T-helper 2 cell treated with Interferon-gamma antibody and Interleukin-4, amounts not matched to agents 5 μg/mL and 100 μg/mL, for 36 hours (primary cell): ENCODE data around the gene BPIFA3.

Source experiments
- DNase-seq: peaks from one replicate; pipeline ENCODE4 v3.0.0; 2021; ENCODE audit warnings: low spot score
- H3K27ac Mint-ChIP-seq: one replicate; pipeline ENCODE4 v1.8.0; 2021; ENCODE audit warnings: mild to moderate bottlenecking, mixed read lengths
- H3K27me3 Mint-ChIP-seq: one replicate; pipeline ENCODE4 v1.8.0; 2021; ENCODE audit warnings: low read depth, mixed read lengths
- H3K36me3 Mint-ChIP-seq: one replicate; pipeline ENCODE4 v1.8.0; 2021; ENCODE audit warnings: low read depth, mixed read lengths
- H3K4me1 Mint-ChIP-seq: one replicate; pipeline ENCODE4 v1.8.0; 2021; ENCODE audit warnings: low read depth, mixed read lengths
- H3K4me3 Mint-ChIP-seq: one replicate; pipeline ENCODE4 v1.8.0; 2022; ENCODE audit warnings: mild to moderate bottlenecking, moderate library complexity, mixed read lengths
- H3K9me3 Mint-ChIP-seq: one replicate; pipeline ENCODE4 v1.8.0; 2021; ENCODE audit warnings: mixed read lengths

The BPIFA3 gene

GRCh38 chr20:33234050-33234449 is 16.9 kb downstream of the BPIFA3 start:
- H3K9me3 Mint-ChIP-seq = no peaks in the 10 kb centered on the region
- peaks cover 5% of the 10 kb centered on the region for H3K4me1 Mint-ChIP-seq
- H3K27me3 Mint-ChIP-seq = no peaks in the 10 kb centered on the region
- H3K36me3 Mint-ChIP-seq = no peaks in the 10 kb centered on the region
- H3K4me3 Mint-ChIP-seq = no peak overlapping the region
- DNase-seq = no peak
- H3K27ac Mint-ChIP-seq = no peak overlapping the region

- Mint-ChIP-seq H3K27me3 (no peaks in the 10 kb centered on the region), H3K4me1 (no peaks in the 10 kb centered on the region), H3K36me3 (no peaks in the 10 kb centered on the region), H3K27ac (no peak within 1 kb of the TSS), H3K4me3 (no peak within 1 kb of the TSS), H3K9me3 (no peaks in the 10 kb centered on the region)
- DNase-seq = no peak
Measured at GRCh38 chr20:33235696-33236095, 18.5 kb downstream of the BPIFA3 start, which contains the start of gene BPIFA1. Gene BPIFA1 (plus strand): TSS chr20:33235996. CDS start chr20:33237712, 1,716 bp downstream.

DNA sequence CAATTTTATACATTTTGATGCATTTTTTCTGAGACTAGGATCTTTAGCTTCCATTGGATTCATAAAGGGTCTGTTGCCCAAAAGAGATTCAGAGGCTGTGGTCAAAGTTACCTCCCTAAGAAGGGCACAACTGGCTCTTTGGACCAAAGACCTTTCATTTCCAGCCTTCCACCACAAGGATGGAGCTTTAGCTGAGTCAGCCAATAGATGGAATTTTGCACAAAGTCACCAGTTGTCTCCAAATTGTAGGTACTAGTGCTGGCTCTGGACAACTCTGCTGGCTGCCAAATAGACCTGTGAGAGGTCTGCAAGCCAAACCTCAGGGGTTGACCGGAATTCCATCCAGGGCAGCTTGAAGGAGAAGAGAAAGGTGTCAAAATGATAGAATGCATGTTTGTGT is 19.2 kb downstream of the BPIFA3 start:
- H3K36me3 Mint-ChIP-seq = no peaks in the 10 kb centered on the region
- no peak overlapping the region for H3K27ac Mint-ChIP-seq
- no peaks in the 10 kb centered on the region for H3K27me3 Mint-ChIP-seq
- no peak overlapping the region for H3K4me3 Mint-ChIP-seq
- no peaks in the 10 kb centered on the region for H3K4me1 Mint-ChIP-seq
- DNase-seq = no peak
- no peaks in the 10 kb centered on the region for H3K9me3 Mint-ChIP-seq

GRCh38 chr20:33237989-33238388 is 20.8 kb downstream of the BPIFA3 start:
- Mint-ChIP-seq H3K4me1 (no peaks in the 10 kb centered on the region), H3K27me3 (no peaks in the 10 kb centered on the region), H3K9me3 (no peaks in the 10 kb centered on the region), H3K27ac (no peak overlapping the region), H3K36me3 (no peaks in the 10 kb centered on the region), H3K4me3 (no peak overlapping the region)
- DNase-seq = no peak

DNA sequence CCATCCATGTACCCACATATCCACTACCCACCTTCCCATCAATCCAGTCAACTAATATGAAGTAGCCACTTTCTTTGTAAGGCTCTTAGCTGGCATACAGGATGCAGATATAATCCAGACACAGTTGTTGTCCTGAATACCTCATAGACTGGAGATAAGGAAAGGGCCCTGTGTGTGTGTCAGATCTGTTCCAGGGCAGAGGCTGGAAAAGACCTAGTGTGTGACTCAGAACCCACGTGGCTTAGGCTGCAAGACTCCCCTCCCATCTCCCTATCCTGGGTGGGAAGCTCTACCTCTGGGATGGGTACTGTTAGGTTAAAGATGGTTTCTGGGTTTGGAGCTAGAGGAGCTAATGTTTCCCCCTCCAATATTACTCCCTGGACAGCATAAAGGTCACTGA is 22.3 kb downstream of the BPIFA3 start:
- no peak for DNase-seq
- no peak overlapping the region for H3K4me3 Mint-ChIP-seq
- no peaks in the 10 kb centered on the region for H3K36me3 Mint-ChIP-seq
- peaks cover 3% of the 10 kb centered on the region for H3K27me3 Mint-ChIP-seq
- H3K27ac Mint-ChIP-seq = no peak overlapping the region
- no peaks in the 10 kb centered on the region for H3K9me3 Mint-ChIP-seq
- H3K4me1 Mint-ChIP-seq = no peaks in the 10 kb centered on the region

GRCh38 chr20:33239979-33240736 is 23.0 kb downstream of the BPIFA3 start:
- Mint-ChIP-seq H3K27me3 (peaks cover 4% of the 10 kb centered on the region), H3K4me3 (no peak overlapping the region)

DNA sequence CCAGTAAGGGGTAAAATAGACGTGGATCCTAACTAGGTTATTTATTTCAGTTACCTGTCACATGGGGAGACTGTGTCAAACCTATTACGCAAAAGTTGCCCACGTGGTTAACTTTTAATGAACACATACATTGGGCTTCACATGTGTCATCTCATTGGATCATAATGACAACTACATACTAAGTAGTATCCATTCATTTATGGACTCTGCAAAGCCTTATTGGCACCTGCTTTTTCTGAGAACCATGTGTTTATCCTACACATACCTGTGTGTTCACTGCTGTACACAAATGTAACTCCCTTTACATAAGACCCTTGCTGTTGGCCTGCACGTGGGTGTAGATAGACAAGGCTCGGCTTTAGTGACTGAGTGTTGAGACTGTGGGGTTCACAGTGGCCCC is 23.8 kb downstream of the BPIFA3 start:
- Mint-ChIP-seq H3K4me1 (no peaks in the 10 kb centered on the region), H3K27me3 (peaks cover 4% of the 10 kb centered on the region), H3K36me3 (no peaks in the 10 kb centered on the region), H3K4me3 (no peak overlapping the region), H3K9me3 (no peaks in the 10 kb centered on the region), H3K27ac (no peak overlapping the region)
- DNase-seq = no peak

More at GRCh38 chr20:33239979-33240736, 23.0 kb downstream of the BPIFA3 start:
- Mint-ChIP-seq H3K36me3 (no peaks in the 10 kb centered on the region), H3K4me1 (no peaks in the 10 kb centered on the region), H3K27ac (no peak overlapping the region), H3K9me3 (no peaks in the 10 kb centered on the region)
- DNase-seq = no peak

DNA sequence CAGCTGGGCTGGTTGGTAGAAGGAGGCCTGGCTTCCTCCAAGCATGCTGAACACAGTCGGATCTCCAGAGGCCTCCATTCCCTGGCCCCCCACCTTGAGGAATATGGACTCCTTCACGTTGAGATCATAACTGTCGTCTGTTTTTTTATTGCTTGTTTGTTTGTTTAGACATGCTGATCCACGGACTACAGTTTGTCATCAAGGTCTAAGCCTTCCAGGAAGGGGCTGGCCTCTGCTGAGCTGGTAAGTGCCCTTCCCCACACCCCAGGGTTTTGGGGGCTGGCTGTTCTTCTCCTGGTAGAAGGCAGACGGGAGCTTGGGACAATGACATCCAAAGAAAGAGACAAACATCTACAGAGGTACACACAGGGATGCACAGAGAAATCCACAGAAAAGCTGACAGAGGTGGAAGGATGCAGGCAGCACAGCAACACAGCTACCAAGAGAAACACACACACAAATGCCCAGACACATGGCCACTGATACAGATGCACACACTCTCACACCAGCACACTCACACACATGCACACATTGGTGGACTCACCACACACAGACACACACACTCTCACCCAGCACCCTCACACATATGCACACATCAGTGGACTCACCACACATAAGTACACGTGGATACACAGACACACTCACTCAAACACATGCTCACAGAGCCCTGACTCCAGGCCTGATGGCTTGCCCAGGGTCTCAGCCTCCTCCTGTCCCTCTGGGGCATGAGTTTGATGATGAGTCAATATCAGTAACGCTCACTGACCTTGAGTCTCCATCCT is 25.4 kb downstream of the BPIFA3 start:
- no peak overlapping the region for H3K4me3 Mint-ChIP-seq
- no peak overlapping the region for H3K27ac Mint-ChIP-seq
- no peaks in the 10 kb centered on the region for H3K9me3 Mint-ChIP-seq

GRCh38 chr20:33246077-33246476 is 28.9 kb downstream of the BPIFA3 start:
- no peak overlapping the region for H3K4me3 Mint-ChIP-seq
- peaks cover 4% of the 10 kb centered on the region for H3K27me3 Mint-ChIP-seq
- no peaks in the 10 kb centered on the region for H3K36me3 Mint-ChIP-seq
- H3K9me3 Mint-ChIP-seq = no peaks in the 10 kb centered on the region
- DNase-seq = no peak
- H3K4me1 Mint-ChIP-seq = no peaks in the 10 kb centered on the region
- no peak overlapping the region for H3K27ac Mint-ChIP-seq

More for the DNA sequence above, 25.4 kb downstream of the BPIFA3 start:
- no peaks in the 10 kb centered on the region for H3K4me1 Mint-ChIP-seq
- H3K36me3 Mint-ChIP-seq = no peaks in the 10 kb centered on the region
- H3K27me3 Mint-ChIP-seq = peaks cover 4% of the 10 kb centered on the region
- no peak for DNase-seq

DNA sequence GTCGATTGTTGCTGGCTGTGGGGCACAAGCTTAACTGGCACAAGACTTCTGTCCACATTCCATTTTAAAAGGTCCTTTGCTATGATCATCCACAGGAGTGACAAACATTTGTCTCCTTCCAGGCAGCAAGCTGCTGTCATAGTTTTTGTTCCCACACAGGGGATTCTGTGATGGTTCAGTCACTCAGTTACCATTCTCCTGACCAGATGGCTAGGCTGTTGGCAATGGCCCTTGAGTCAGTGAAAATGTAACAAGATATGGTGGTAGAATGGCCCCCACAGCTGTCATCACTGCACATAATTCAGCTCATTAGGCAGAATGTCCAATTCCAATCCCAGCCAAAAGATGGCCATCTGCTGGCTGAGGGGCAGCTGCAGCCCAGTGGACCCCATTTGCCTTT is 32.3 kb downstream of the BPIFA3 start:
- no peak overlapping the region for H3K27ac Mint-ChIP-seq
- no peaks in the 10 kb centered on the region for H3K36me3 Mint-ChIP-seq
- DNase-seq = no peak
- H3K9me3 Mint-ChIP-seq = no peaks in the 10 kb centered on the region
- no peaks in the 10 kb centered on the region for H3K4me1 Mint-ChIP-seq
- H3K27me3 Mint-ChIP-seq = peaks cover 3% of the 10 kb centered on the region
- H3K4me3 Mint-ChIP-seq = no peak overlapping the region

DNA sequence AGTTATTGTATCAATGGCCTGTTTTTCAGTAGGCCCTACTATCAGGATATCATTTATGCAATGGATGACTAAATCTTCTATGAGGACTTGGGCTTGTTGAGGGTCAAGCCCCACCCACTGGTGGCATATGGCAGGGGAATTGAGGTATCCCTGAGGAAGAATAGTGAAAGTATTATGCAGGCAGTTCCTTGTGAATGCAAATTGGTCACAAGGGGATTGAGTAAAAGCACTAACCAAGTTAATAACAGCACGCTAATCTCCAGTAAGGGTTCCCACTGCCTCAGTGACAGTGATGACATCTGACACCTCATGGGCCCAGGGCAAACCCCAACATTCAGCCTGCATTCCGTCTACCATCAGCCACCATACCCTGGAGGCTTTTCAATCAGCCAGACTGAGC is 33.5 kb downstream of the BPIFA3 start:
- Mint-ChIP-seq H3K4me3 (no peak overlapping the region), H3K27ac (no peak overlapping the region), H3K36me3 (no peaks in the 10 kb centered on the region), H3K27me3 (peaks cover 3% of the 10 kb centered on the region), H3K9me3 (no peaks in the 10 kb centered on the region), H3K4me1 (no peaks in the 10 kb centered on the region)
- no peak for DNase-seq

- H3K4me1 Mint-ChIP-seq = no peaks in the 10 kb centered on the region
- H3K27ac Mint-ChIP-seq = no peak overlapping the region
- H3K4me3 Mint-ChIP-seq = no peak overlapping the region
- no peaks in the 10 kb centered on the region for H3K36me3 Mint-ChIP-seq
- no peak for DNase-seq
- H3K27me3 Mint-ChIP-seq = peaks cover 5% of the 10 kb centered on the region
- no peaks in the 10 kb centered on the region for H3K9me3 Mint-ChIP-seq
Measured at GRCh38 chr20:33251496-33251895, 34.3 kb downstream of the BPIFA3 start.

GRCh38 chr20:33252460-33252859 is 35.3 kb downstream of the BPIFA3 start:
- Mint-ChIP-seq H3K27me3 (peaks cover 5% of the 10 kb centered on the region), H3K4me3 (no peak overlapping the region), H3K36me3 (no peaks in the 10 kb centered on the region), H3K9me3 (no peaks in the 10 kb centered on the region), H3K27ac (no peak overlapping the region), H3K4me1 (no peaks in the 10 kb centered on the region)
- no peak for DNase-seq

DNA sequence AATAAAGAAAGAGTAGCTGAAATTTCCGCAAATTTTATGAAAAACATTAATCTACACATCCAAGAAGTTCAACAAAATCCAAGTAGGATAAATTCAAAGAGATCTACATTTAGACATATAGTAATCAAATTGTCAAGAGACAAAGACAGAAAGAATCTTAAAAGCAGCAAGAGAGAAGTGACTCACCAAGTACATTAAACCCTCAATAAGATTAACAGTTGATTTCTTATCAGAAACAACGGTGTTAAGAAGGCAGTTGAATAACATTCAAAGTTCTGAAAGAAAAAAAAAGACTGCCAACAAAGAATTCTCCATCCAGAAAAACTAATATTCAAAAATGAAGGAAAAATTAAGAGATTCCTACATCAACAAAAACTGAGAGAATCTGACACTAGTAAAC is 37.9 kb downstream of the BPIFA3 start:
- Mint-ChIP-seq H3K9me3 (no peaks in the 10 kb centered on the region), H3K27ac (no peak overlapping the region), H3K36me3 (no peaks in the 10 kb centered on the region), H3K4me3 (no peak overlapping the region), H3K4me1 (no peaks in the 10 kb centered on the region), H3K27me3 (peaks cover 5% of the 10 kb centered on the region)
- no peak for DNase-seq
